Measurements from ENCODE around the gene WRAP73.

- TF ChIP-seq CTCF (IDR thresholded peaks at IDR 0.05) (no peak), POLR2A (IDR thresholded peaks at IDR 0.05) (no peak)
Observed at GRCh38 chr1:3581296-3582036, 68.4 kb downstream of the WRAP73 start.
